Hepatocyte (in vitro differentiated cells): ENCODE data around the gene ARHGAP45.

Experiments
- CTCF ChIP-seq: fragments of 200-600 bp; sonication (generic); IDR thresholded peaks from 2 replicates; pipeline ENCODE4 v1.5.1; 2016; ENCODE audit warnings: antibody characterized with exemption, mild to moderate bottlenecking; ENCODE audit not compliant: poor library complexity
- EZH2 ChIP-seq: fragments of 200-600 bp; sonication (generic); IDR thresholded peaks from 2 replicates; pipeline ENCODE4 v1.6.1; 2016; ENCODE audit warnings: antibody characterized with exemption, mild to moderate bottlenecking, borderline replicate concordance
- EZH2phosphoT487 ChIP-seq: fragments of 200-600 bp; sonication (generic); IDR thresholded peaks from one replicate; pipeline ENCODE4 v1.6.1; 2018; ENCODE audit warnings: antibody characterized with exemption, mild to moderate bottlenecking, low read depth, moderate library complexity; ENCODE audit not compliant: unreplicated experiment, severe bottlenecking

DNA sequence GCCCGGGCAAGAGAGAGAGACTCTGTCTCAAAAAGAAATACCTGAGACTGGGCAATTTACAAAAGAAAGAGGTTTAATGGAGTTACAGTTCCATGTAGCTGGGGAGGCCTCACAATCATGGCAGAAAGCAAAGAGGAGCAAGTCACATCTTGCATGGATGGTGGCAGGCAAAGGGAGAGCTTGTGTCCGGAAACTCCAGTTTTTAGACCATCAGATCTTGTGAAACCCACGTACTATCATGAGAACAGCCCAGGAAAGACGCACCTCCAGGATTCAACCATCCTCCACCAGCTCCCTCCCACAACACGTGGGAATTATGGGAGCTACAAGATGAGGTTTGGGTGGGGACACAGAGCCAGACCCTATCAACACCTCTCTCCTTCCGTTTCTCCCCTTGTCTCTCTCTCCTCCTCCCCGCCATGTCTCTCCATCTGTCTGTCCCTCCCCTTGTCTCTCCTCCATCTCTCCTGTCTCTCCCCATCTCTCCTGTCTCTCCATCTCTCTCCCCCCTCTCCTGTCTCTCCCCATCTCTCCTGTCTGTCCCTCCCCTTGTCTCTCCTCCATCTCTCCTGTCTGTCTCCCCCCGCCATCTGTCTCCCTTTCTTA, 18.2 kb downstream of the ARHGAP45 start:
- TF ChIP-seq CTCF (no peak), EZH2phosphoT487 (no peak), EZH2 (no peak)
